HepG2 (cell line): Measurements from ENCODE around the gene MARCHF9. TPM values are rescaled to one million over a fixed set of nuclear protein-coding genes. Genes with fewer than 3 reads are reported as not detected.

Source experiments
- ATAC-seq: fragments of 200-7000 bp; cut with Tn5 transposase; 3 replicates; pipeline ENCODE4 v1.9.1; 2020; ENCODE audit warnings: mild to moderate bottlenecking, moderate library complexity
- BruUV-seq: library from RNA; stranded (reverse); fragments of 400-500 nt; replicated peaks from 2 replicates; lab custom pipeline; 2021; lab: Mats Ljungman, UMichigan
- CTCF ChIA-PET: fragments of 300-600 bp; formaldehyde crosslinking; extraction: SDS; loops from one replicate; lab custom pipeline; 2021; ENCODE audit warnings: low total read pairs, inconsistent platforms, low intra/inter-chr PET ratio; lab: Yijun Ruan, JAX
- POLR2A ChIA-PET: fragments of 350-600 bp; sonication (Branson Sonifier 250); formaldehyde crosslinking; loops from one replicate; lab custom pipeline; 2020; ENCODE audit warnings: antibody characterized with exemption, inconsistent platforms; lab: Yijun Ruan, JAX
- DNase-seq: peaks from one replicate; pipeline ENCODE4 v3.0.0-alpha.2; 2015; ENCODE audit warnings: low spot score
- FAIRE-seq: peaks from 3 replicates; lab custom pipeline; 2011; peaks lifted over from hg19 to GRCh38; lab: Jason Lieb, UNC
- H2AFZ ChIP-seq: one replicate; pipeline ENCODE4 v1.6.1; 2011; ENCODE audit warnings: low read length, inconsistent platforms
- H3K27ac ChIP-seq: fragments of 300-600 bp; 3 replicates; pipeline ENCODE4 v1.8.0; 2011; ENCODE audit warnings: mixed run types, mild to moderate bottlenecking, mixed read lengths, low read length, inconsistent platforms; ENCODE audit not compliant: insufficient read depth; ENCODE audit errors: extremely low read length
- H3K27me3 ChIP-seq, 2 experiments: fragments of 200-600 bp in 1 of 2; 2 replicates in 1 of 2; 3 replicates in 1 of 2; pipeline versions ENCODE4 v1.6.0 to v1.8.0; 2011; ENCODE audit warnings: low read length in 2 of 2, mild to moderate bottlenecking in 2 of 2, moderate library complexity in 2 of 2, inconsistent platforms in 1 of 2; ENCODE audit not compliant: insufficient read depth in 2 of 2, control insufficient read depth in 1 of 2
- H3K36me3 ChIP-seq, 2 experiments: fragments of 200-600 bp in 1 of 2; replicated peaks in 1 of 2; 2 replicates in 1 of 2; 3 replicates in 1 of 2; pipeline versions ENCODE4 v1.5.1 to v1.8.0; 2011; ENCODE audit warnings: low read length in 2 of 2, inconsistent platforms in 1 of 2; ENCODE audit not compliant: insufficient read depth in 2 of 2, control insufficient read depth in 1 of 2
- H3K4me1 ChIP-seq: 2 replicates; pipeline ENCODE4 v1.5.1; 2012; ENCODE audit warnings: low read length, inconsistent platforms; ENCODE audit not compliant: insufficient read depth
- H3K4me2 ChIP-seq: 2 replicates; pipeline ENCODE4 v1.6.0; 2011; ENCODE audit warnings: low read depth, low read length, inconsistent platforms
- H3K4me3 ChIP-seq, 3 experiments: fragments of 200-600 bp in 1 of 3; sonication (generic), shearing (Covaris generic) in 1 of 3; replicated peaks in 1 of 3; 2 replicates each; pipeline ENCODE4 v1.5.1; 2011 to 2016; ENCODE audit warnings: low read length in 3 of 3, inconsistent platforms in 2 of 3, low read depth in 2 of 3, mild to moderate bottlenecking in 2 of 3, control low read depth in 1 of 3, mixed read lengths in 1 of 3; ENCODE audit not compliant: insufficient read depth in 1 of 3
- H3K79me2 ChIP-seq: one replicate; pipeline ENCODE4 v1.6.1; 2011; ENCODE audit warnings: low read length, inconsistent platforms; ENCODE audit not compliant: insufficient read depth
- H3K9ac ChIP-seq: 2 replicates; pipeline ENCODE4 v1.6.0; 2011; ENCODE audit warnings: mild to moderate bottlenecking, low read depth, low read length, inconsistent platforms; ENCODE audit not compliant: insufficient read depth
- H3K9me3 ChIP-seq: 2 replicates; pipeline ENCODE4 v1.5.1; 2012; ENCODE audit warnings: mild to moderate bottlenecking, low read length
- H4K20me1 ChIP-seq: 2 replicates; pipeline ENCODE4 v1.6.0; 2011; ENCODE audit warnings: inconsistent platforms, mild to moderate bottlenecking, low read length, moderate library complexity; ENCODE audit not compliant: insufficient read depth
- MIXL1 ChIP-seq: IDR thresholded peaks from 2 replicates; pipeline ENCODE4 v1.6.1; 2016
- ZNF776 ChIP-seq: sonication (generic); formaldehyde crosslinking; IDR thresholded peaks from 2 replicates; pipeline ENCODE4 v1.4.0; 2020; ENCODE audit warnings: mild to moderate bottlenecking, missing genetic modification reagents
- ZNF777 ChIP-seq: sonication (generic); formaldehyde crosslinking; IDR thresholded peaks from 2 replicates; pipeline ENCODE4 v1.4.0; 2020; ENCODE audit warnings: missing genetic modification reagents
- WGBS: methylation state at CpG from one replicate; pipeline ENCODE4 v1.1.6; 2017; ENCODE audit warnings: low lambda C conversion rate; 5-methylcytosine and 5-hydroxymethylcytosine counted together
- in situ Hi-C: cut with HindIII; loops from 2 replicates; pipeline ENCODE4 v1.10.0; 2017; ENCODE audit warnings: low pct_unique_long_range_greater_than_20kb; ENCODE audit not compliant: extremely low pct_ligation_motif_present
- intact Hi-C: fragments of 100-400 bp; cut with micrococcal nuclease; formaldehyde crosslinking; loops from one replicate; pipeline ENCODE4 v1.10.0; 2022; ENCODE audit not compliant: unreplicated experiment
- polyA plus RNA-seq, 8 experiments: library from polyadenylated mRNA; depleted of rRNA in 3 of 8; stranded (reverse) in 7 of 8; unstranded in 1 of 8; fragments of >200 nt; fragmentation: Illumina TruSeq in 4 of 8; extraction: Trizol in 4 of 8; gene quantifications; 2 replicates each; pipeline versions ENCODE4 v1.2.1 to v1.2.3, GENCODE V29; 2011 to 2016; ENCODE audit warnings: low read depth in 4 of 8, missing spikeins in 1 of 8, mixed read lengths in 1 of 8; ENCODE audit not compliant: insufficient read depth in 1 of 8
- total RNA-seq, 5 experiments: library from RNA; depleted of rRNA; stranded (reverse); fragments of >200 nt; fragmentation: Illumina TruSeq; extraction: Trizol; gene quantifications; 2 replicates each; pipeline ENCODE4 v1.2.3, GENCODE V29; 2016; ENCODE audit warnings: low read depth in 1 of 5
- TF ChIP-seq, protein P1 (sequence below): sonication (generic); formaldehyde crosslinking; conservative IDR thresholded peaks from 2 replicates; pipeline ENCODE4 v1.4.0; 2020; ENCODE audit warnings: mild to moderate bottlenecking, missing genetic modification reagents, moderate library complexity
- TF ChIP-seq, protein P2 (sequence below): sonication (generic); formaldehyde crosslinking; IDR thresholded peaks from 2 replicates; pipeline ENCODE4 v1.5.0; 2020; ENCODE audit warnings: mild to moderate bottlenecking, missing genetic modification reagents
- TF ChIP-seq, protein P3 (sequence below): sonication (generic); formaldehyde crosslinking; IDR thresholded peaks from 2 replicates; pipeline ENCODE4 v1.5.1; 2020; ENCODE audit warnings: missing genetic modification reagents, mild to moderate bottlenecking, borderline replicate concordance
- TF ChIP-seq, protein P4 (sequence below): sonication (generic); formaldehyde crosslinking; IDR thresholded peaks from 2 replicates; pipeline ENCODE4 v1.5.1; 2020; ENCODE audit warnings: mild to moderate bottlenecking, missing genetic modification reagents, moderate library complexity

Gene MARCHF9
- total and polyA plus RNA-seq, 2 of the 13 experiments (the other 11 are each of a cell fraction or from before 2014, with no cell fraction given) = 5.7 to 9.6 TPM

DNA sequence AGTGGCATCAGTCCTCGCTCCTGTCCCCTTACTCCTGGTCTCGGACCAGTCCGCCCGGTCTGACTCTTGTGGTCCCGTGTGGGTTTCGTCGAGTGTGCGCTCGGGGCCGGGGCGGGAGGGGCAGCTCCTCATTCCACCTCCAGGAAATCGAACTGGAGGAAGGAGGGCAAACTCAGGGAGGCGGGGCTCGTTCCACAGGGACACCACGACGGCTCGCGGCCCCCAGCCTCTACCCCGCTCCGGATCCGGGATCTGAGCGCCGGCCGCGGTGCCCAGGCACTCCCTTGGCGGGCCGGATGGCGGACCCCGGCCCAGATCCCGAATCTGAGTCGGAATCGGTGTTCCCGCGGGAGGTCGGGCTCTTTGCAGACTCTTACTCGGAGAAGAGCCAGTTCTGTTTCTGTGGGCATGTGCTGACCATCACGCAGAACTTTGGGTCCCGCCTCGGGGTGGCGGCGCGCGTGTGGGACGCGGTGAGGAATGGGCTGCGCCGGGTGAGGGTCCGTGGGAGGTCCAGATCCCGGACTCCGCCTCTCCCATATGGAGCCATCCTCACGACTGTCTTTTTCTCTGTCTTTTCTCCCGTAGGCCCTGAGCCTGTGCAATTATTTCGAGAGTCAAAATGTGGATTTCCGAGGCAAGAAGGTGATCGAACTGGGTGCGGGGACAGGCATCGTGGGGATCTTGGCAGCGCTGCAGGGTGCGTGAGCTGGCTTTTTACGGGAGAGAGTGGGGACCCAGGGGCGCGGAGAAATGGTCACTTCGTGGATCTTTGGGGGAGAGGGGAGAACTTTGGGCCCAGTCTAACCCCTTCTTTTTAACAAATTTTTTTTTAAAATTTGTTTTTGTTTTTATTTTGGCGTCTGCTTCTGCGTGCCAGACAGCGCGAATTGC, 17.8 kb downstream of the MARCHF9 start, which contains the start of gene EEF1AKMT3:
Gene EEF1AKMT3, plus strand, starts transcription at position 186 of the 894 bp plus-strand sequence. Its CDS starts 111 bp downstream, at position 297.
- H3K27me3 ChIP-seq = no peaks in the 10 kb centered on the region; a peak in 1 of 5 replicates
- ATAC-seq = peak; percentile 63
- DNase-seq = peak; percentile 35
- H3K4me2 ChIP-seq = peak within 1 kb of the TSS; percentile 96
- peaks cover 17% of the 10 kb centered on the region for H3K79me2 ChIP-seq
- H3K27ac ChIP-seq = peak within 1 kb of the TSS; percentile 97
- H3K9ac ChIP-seq = peak within 1 kb of the TSS; percentile 94
- in situ Hi-C loops = no loop called here
- intact Hi-C loops = loop anchor here (1.0 to 5.0 kb wide), 2 partner anchors 10 to 70 kb away; partner anchors contain the start of gene TSFM
- 10% methylated on average over 31 of the region's 67 CpGs for WGBS
- BruUV-seq = TSS peak; percentile 66
- ChIA-PET POLR2A (interaction anchor here (0.6 to 1.8 kb wide), 24 partner anchors 9 to 1082 kb away, joined by 3 to 15 read pairs (median 4); partner anchors contain the start of genes ARHGEF25, ATP23, CDK4 and CTDSP2), CTCF (no interaction called here)
- H3K9me3 ChIP-seq = no peaks in the 10 kb centered on the region
- peak within 1 kb of the TSS; percentile 77 to 89 (median 78) for H3K4me3 ChIP-seq
- no peak for FAIRE-seq
- H3K4me1 ChIP-seq = peaks cover 23% of the 10 kb centered on the region
- H3K36me3 ChIP-seq = peaks cover 18% of the 10 kb centered on the region in 2 experiments
- H4K20me1 ChIP-seq = no peaks in the 10 kb centered on the region
- H2AFZ ChIP-seq = peak within 1 kb of the TSS; percentile 62
- TF ChIP-seq ZNF776 (CRISPR knock-in tag) (0 out of 2 replicates have a peak, but pooled peaks have one; percentile 45), ZNF777 (CRISPR knock-in tag) (peak; percentile 90), MIXL1 (CRISPR knock-in tag) (no peak)
- TF ChIP-seq, protein P1, sequence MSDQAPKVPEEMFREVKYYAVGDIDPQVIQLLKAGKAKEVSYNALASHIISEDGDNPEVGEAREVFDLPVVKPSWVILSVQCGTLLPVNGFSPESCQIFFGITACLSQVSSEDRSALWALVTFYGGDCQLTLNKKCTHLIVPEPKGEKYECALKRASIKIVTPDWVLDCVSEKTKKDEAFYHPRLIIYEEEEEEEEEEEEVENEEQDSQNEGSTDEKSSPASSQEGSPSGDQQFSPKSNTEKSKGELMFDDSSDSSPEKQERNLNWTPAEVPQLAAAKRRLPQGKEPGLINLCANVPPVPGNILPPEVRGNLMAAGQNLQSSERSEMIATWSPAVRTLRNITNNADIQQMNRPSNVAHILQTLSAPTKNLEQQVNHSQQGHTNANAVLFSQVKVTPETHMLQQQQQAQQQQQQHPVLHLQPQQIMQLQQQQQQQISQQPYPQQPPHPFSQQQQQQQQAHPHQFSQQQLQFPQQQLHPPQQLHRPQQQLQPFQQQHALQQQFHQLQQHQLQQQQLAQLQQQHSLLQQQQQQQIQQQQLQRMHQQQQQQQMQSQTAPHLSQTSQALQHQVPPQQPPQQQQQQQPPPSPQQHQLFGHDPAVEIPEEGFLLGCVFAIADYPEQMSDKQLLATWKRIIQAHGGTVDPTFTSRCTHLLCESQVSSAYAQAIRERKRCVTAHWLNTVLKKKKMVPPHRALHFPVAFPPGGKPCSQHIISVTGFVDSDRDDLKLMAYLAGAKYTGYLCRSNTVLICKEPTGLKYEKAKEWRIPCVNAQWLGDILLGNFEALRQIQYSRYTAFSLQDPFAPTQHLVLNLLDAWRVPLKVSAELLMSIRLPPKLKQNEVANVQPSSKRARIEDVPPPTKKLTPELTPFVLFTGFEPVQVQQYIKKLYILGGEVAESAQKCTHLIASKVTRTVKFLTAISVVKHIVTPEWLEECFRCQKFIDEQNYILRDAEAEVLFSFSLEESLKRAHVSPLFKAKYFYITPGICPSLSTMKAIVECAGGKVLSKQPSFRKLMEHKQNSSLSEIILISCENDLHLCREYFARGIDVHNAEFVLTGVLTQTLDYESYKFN = no peak
- TF ChIP-seq, protein P2, sequence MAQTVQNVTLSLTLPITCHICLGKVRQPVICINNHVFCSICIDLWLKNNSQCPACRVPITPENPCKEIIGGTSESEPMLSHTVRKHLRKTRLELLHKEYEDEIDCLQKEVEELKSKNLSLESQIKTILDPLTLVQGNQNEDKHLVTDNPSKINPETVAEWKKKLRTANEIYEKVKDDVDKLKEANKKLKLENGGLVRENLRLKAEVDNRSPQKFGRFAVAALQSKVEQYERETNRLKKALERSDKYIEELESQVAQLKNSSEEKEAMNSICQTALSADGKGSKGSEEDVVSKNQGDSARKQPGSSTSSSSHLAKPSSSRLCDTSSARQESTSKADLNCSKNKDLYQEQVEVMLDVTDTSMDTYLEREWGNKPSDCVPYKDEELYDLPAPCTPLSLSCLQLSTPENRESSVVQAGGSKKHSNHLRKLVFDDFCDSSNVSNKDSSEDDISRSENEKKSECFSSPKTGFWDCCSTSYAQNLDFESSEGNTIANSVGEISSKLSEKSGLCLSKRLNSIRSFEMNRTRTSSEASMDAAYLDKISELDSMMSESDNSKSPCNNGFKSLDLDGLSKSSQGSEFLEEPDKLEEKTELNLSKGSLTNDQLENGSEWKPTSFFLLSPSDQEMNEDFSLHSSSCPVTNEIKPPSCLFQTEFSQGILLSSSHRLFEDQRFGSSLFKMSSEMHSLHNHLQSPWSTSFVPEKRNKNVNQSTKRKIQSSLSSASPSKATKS (CRISPR knock-in tag) = no peak
- TF ChIP-seq, protein P3, sequence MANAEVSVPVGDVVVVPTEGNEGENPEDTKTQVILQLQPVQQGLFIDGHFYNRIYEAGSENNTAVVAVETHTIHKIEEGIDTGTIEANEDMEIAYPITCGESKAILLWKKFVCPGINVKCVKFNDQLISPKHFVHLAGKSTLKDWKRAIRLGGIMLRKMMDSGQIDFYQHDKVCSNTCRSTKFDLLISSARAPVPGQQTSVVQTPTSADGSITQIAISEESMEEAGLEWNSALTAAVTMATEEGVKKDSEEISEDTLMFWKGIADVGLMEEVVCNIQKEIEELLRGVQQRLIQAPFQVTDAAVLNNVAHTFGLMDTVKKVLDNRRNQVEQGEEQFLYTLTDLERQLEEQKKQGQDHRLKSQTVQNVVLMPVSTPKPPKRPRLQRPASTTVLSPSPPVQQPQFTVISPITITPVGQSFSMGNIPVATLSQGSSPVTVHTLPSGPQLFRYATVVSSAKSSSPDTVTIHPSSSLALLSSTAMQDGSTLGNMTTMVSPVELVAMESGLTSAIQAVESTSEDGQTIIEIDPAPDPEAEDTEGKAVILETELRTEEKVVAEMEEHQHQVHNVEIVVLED = no peak
- TF ChIP-seq, protein P4, sequence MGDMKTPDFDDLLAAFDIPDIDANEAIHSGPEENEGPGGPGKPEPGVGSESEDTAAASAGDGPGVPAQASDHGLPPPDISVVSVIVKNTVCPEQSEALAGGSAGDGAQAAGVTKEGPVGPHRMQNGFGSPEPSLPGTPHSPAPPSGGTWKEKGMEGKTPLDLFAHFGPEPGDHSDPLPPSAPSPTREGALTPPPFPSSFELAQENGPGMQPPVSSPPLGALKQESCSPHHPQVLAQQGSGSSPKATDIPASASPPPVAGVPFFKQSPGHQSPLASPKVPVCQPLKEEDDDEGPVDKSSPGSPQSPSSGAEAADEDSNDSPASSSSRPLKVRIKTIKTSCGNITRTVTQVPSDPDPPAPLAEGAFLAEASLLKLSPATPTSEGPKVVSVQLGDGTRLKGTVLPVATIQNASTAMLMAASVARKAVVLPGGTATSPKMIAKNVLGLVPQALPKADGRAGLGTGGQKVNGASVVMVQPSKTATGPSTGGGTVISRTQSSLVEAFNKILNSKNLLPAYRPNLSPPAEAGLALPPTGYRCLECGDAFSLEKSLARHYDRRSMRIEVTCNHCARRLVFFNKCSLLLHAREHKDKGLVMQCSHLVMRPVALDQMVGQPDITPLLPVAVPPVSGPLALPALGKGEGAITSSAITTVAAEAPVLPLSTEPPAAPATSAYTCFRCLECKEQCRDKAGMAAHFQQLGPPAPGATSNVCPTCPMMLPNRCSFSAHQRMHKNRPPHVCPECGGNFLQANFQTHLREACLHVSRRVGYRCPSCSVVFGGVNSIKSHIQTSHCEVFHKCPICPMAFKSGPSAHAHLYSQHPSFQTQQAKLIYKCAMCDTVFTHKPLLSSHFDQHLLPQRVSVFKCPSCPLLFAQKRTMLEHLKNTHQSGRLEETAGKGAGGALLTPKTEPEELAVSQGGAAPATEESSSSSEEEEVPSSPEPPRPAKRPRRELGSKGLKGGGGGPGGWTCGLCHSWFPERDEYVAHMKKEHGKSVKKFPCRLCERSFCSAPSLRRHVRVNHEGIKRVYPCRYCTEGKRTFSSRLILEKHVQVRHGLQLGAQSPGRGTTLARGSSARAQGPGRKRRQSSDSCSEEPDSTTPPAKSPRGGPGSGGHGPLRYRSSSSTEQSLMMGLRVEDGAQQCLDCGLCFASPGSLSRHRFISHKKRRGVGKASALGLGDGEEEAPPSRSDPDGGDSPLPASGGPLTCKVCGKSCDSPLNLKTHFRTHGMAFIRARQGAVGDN (CRISPR knock-in tag) = peak; percentile 90
